Epithelial cell of proximal tubule (primary cell): ENCODE data around the gene OR2T35. TPM values are rescaled to one million over a fixed set of nuclear protein-coding genes. Genes with fewer than 3 reads are reported as not detected.
"Not testable (repeated sequence)": the region's sequence is repeated elsewhere in the genome, so short reads cannot be mapped to it uniquely, and the experiment has no call there.

Source experiments
- DNase-seq: peaks from one replicate; pipeline ENCODE4 v3.0.0-alpha.2; 2011; ENCODE audit warnings: low read depth
- H3K4me3 ChIP-seq: 2 replicates; pipeline ENCODE4 v1.5.1; 2011; ENCODE audit warnings: low read depth, mild to moderate bottlenecking, low read length
- total RNA-seq: library from RNA; depleted of rRNA; stranded (reverse); fragments of >200 nt; gene quantifications from 2 replicates; pipeline ENCODE4 v1.2.3, GENCODE V29; 2015
- TF ChIP-seq, protein P1 (sequence below): conservative IDR thresholded peaks from 2 replicates; pipeline ENCODE4 v1.5.1; 2012; ENCODE audit warnings: low read depth, mild to moderate bottlenecking, low read length

The OR2T35 gene, protein sequence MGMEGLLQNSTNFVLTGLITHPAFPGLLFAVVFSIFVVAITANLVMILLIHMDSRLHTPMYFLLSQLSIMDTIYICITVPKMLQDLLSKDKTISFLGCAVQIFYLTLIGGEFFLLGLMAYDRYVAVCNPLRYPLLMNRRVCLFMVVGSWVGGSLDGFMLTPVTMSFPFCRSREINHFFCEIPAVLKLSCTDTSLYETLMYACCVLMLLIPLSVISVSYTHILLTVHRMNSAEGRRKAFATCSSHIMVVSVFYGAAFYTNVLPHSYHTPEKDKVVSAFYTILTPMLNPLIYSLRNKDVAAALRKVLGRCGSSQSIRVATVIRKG
- not detected in 2 replicates for total RNA-seq

DNA sequence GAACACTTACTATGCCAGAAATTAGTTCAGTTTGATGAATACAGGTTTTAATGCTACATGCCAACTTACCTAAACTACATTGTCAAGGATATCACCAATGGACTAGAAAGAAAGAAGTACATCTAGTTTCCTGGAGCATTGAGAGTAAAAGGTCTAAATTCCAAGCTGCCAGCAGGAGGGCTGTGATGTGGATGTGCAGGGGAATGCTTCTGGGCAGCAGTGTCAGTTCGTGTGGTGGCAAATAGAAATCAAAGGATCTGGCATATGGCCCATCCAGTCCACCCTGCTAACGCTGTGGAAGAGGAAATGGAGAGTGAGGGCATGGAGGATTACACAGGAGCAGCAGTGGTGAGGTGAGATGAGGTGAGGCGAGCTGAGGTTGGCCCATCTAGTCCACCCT is at the start of gene OR2T35:
Gene OR2T35, minus strand, starts transcription at position 101 of the 400 bp plus-strand sequence. CDS start 6,020 bp downstream, outside the sequence.
- DNase-seq, H3K4me3 ChIP-seq: not testable (repeated sequence)

DNA sequence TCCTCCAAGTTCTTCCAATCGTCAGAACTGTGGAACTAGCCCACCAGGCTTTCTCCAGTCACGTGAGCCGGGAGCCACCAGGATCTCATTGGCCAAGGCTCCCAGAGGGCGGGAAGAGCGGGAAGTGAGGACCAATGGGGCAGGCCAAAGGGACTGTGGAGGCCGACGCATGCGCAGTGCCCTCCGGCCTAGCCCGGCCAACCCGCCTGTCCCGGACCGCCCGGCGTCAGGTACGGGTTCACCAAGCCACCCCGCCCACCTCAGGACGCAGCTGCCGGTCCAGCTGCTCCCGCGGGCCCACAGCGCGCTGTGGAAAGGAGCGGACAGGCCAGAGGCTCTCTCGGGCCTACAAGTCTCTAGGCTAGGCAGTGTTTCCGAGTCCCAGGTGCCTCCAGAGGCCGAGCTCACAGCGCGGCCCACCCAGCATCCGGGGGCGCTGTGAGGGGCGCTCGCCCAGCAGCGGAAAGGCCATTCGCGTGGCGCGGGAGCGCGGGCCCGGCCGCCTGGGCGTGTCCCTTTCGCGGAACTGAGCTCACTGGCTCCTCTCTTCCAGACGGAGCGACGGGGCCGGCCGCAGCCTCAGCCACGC is 46.6 kb upstream of the OR2T35 start:
- TF ChIP-seq, protein P1, sequence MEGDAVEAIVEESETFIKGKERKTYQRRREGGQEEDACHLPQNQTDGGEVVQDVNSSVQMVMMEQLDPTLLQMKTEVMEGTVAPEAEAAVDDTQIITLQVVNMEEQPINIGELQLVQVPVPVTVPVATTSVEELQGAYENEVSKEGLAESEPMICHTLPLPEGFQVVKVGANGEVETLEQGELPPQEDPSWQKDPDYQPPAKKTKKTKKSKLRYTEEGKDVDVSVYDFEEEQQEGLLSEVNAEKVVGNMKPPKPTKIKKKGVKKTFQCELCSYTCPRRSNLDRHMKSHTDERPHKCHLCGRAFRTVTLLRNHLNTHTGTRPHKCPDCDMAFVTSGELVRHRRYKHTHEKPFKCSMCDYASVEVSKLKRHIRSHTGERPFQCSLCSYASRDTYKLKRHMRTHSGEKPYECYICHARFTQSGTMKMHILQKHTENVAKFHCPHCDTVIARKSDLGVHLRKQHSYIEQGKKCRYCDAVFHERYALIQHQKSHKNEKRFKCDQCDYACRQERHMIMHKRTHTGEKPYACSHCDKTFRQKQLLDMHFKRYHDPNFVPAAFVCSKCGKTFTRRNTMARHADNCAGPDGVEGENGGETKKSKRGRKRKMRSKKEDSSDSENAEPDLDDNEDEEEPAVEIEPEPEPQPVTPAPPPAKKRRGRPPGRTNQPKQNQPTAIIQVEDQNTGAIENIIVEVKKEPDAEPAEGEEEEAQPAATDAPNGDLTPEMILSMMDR: no peak
- no peak overlapping the region for H3K4me3 ChIP-seq
- DNase-seq: no peak

DNA sequence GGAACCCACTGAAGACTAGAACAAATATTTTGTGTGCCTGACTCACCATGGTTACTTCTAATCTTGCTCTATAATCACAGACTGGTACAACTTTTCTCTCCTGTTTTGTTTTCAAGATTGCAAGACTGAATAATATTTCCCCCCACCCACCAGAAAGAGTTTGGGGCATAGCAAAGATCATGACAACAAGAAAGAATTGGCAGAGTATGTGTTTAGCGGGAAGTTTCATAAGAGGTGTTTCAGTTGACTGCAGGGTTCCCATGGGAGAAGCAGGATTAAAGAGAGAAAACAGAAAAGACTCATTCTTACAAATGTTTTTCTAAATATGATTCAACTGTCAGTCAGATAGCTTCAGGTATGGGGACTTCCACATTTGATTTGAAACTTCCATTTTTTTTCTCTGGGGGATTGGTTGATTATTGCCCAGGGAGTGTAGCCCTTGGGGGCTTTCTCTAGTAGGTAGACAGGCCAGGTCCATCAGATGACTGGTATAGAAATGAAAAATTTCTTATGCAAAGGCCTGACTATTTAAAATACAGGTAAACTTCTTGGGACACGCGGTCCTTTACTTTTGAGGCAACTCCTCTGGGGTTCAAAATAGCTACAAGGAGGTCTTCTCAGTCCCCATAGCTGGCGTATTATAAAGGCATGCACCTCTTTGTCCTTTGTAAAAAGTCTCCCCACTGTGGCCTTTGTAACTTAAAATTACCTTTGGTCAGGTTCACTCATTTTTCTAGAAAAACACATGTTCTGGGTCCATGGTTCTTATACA is 43.6 kb upstream of the OR2T35 start:
- TF ChIP-seq, protein P1: no peak
- DNase-seq: no peak

DNA sequence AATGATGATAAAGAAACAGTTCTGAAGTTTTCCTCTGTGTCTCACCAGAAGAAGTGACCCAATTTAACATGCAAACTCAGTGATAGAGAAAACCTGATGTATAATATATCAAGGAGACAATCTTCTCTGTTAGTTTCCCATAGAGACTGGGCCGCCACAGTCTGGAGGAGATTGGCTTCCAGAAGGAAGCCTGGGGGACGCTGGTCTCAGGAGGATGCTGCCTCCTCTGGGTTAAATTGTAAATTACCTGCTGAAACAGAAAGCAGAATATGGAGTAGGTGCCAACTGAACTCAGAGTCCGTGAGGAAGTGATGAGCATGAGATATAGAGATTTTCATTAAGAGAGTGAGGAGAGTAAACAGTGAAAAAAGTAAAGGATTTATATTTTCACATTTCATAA is 41.7 kb upstream of the OR2T35 start:
- DNase-seq: no peak

More for the DNA sequence above, 43.6 kb upstream of the OR2T35 start:
- no peak overlapping the region for H3K4me3 ChIP-seq

DNA sequence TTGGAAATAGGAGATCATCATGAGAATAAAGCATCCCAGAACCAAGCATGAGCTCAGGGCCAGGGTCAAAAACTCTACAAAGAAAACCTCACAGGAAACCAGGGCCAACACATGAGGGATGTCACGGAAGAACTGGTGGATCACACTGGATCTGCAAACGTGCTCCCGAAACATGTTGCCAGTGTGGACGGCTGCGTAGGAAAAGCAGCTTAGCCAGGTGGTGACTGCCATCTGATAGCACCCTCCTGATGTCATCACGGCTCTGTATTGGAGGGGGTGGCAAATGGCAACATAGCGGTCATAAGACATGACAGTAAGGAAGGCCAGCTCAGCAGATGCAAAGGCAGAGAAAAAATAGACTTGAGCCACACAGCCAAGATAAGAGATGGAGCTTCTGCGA is 36.6 kb upstream of the OR2T35 start:
- TF ChIP-seq, protein P1: no peak
- H3K4me3 ChIP-seq: no peak overlapping the region
- no peak for DNase-seq

More for the DNA sequence above, 41.7 kb upstream of the OR2T35 start:
- H3K4me3 ChIP-seq: no peak overlapping the region
- TF ChIP-seq, protein P1: peak; percentile 68

DNA sequence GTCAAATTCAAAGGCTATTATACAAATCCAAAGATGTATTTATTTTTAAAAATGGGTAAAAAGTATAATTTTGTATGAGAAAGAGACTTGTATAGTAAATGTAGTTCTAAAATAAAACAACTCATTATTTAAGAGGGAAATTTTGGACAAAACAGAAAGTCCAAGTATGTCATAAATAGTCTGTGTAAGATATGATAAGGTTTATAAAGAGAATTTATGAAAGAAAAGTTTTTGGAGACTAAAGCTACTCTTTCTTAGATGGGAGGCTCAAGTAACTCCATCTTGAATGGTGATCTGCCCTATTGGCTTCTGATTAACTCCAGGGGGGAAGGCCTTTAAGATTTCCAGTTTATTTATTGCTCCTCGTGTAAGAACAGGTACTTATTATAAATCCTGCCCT is 24.9 kb upstream of the OR2T35 start:
- no peak for DNase-seq
- TF ChIP-seq, protein P1: no peak
- H3K4me3 ChIP-seq: no peak overlapping the region

DNA sequence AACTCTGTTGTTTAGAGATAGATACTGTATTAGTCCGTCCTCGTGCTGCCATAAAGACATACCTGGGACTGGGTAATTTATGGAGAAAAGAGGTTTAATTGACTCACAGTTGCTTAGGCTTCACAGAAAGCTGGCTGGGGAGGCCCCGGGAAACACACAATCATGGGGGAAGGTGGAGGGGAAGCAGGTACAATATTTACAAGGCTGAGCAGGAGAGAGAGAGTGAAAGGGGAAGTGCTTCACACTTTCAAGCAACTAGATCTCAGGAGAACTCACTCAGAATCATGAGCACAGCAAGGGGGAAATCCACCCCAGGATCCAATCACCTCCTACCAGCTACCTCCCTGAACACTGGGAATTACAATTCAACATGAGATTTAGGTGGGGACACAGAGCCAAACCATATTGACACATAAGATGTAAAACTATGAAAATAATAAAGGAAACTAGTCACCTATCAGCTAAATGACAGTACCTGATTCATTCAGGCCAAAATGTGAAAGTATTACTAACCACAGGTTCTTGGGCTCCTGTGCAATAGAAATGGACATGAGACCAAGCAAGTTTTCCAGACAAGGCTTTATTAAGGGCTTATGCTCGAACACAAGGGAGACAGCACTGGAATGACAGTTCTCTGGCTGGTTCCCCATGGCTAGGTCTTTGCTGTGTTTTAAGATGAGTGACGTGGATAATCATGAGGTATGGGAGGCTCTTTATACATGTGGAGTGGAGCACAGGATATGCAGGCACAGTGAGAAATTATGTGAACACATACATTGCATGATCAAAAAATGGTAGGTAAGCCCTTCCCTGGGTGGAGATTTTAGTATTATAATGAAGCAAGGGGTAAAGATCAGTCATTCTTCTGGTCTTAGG is 18.6 kb upstream of the OR2T35 start:
- DNase-seq, H3K4me3 ChIP-seq: not testable (repeated sequence)

DNA sequence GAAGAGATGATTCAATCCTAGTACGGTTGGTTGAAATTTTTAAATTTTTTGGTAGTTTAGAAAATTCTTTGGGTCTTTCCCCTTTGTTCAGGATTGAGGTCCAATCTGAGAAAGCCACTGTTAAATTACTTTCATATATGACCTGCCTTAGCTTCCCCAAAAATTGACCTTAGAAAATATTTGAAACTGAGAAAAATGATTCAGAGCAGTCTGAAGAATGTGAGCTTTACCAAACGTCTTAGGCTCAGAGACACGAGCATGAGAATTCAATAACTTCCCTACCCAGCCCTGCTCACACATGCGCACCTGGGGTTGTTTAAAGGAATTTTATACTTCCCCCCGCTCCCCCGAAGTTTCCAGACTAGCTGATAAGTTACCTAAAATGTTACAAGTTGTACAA is 11.7 kb upstream of the OR2T35 start:
- DNase-seq, H3K4me3 ChIP-seq: not testable (repeated sequence)

DNA sequence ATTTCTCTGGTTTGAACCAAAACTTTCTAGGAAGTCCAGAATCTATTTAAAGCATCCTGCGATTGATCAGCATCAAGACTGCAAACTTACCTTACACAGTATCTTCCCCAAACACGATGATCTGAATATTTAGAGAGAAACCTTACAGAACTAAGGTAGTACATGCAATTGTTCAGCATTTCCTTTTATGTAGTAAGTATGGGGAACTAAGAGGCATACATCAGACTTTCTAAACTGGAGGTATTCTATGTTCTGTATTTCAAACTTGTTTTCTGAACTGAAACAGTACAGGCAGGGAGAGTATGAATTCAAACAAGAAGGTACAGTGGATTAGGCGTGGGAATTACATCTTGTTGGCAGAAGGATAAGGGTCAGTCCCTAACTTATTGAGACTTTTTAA is 10.3 kb upstream of the OR2T35 start, which contains the start of gene OR2T27:
Gene OR2T27, minus strand, starts transcription at position 175 of the 400 bp plus-strand sequence. CDS start 4,644 bp downstream, outside the sequence.
- not testable (repeated sequence) for DNase-seq, H3K4me3 ChIP-seq

DNA sequence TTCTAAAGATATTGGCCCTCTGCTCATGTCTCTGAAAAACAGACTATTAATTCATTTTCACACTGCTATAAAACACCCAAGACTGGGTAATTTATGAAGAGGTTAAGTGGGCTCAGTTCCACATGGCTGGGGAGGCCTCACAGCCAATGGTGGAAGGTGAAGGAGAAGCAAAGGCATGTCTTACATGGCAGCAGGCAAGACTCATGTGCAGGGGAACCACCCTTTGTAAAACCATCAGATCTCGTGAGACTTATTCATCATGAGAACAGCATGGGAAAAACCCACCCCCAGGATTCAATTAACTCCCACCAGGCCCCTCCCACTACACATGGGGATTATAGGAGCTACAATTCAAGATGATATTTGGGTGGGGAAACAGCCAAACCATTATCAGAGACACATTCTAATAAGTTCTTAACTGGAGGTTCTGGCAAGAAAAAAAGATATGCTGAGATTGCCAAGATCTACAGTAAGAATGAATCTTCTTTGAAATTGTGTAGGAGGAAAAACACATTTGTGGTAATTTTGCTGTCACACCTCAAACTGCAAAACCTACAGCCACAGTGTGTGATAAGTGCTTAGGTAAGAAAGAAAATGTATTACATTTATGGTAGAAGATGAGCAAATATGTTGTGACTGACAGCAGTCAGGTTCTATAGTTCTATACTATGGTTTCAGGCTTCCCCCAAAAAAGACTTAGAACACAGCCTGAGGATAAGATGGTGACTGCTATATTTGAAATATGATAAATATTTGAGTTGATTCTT is 3.9 kb upstream of the OR2T35 start:
- not testable (repeated sequence) for H3K4me3 ChIP-seq, DNase-seq
